Pancreas (tissue), 10 donors: ENCODE data around the gene RAB38. TPM values are rescaled to one million over a fixed set of nuclear protein-coding genes. Genes with fewer than 3 reads are reported as not detected.

Source experiments
- ATAC-seq, 4 donors: fragments of 200-7000 bp; cut with Tn5 transposase; one replicate each; pipeline versions ENCODE4 v1.8.0 to v1.9.1; 2020; ENCODE audit warnings: mild to moderate bottlenecking in 4 of 4, moderate library complexity in 4 of 4
- DNase-seq, 6 donors: peaks; one replicate each; pipeline ENCODE4 v3.0.0-alpha.2; 2020
- FAIRE-seq: peaks from 2 replicates; lab custom pipeline; 2012; peaks lifted over from hg19 to GRCh38; lab: Jason Lieb, UNC
- H3K27ac ChIP-seq, 4 donors: fragments of 200-600 bp; sonication (generic); 1 replicate in 3 of 4; 2 replicates in 1 of 4; pipeline versions ENCODE4 v1.5.0 to v1.8.0; 2020
- H3K27me3 ChIP-seq, 4 donors: fragments of 200-600 bp; one replicate each; pipeline ENCODE4 v1.8.0; 2021
- H3K36me3 ChIP-seq, 3 donors: fragments of 200-600 bp; sonication (generic) in 1 of 3; one replicate each; pipeline versions ENCODE4 v1.5.0 to v1.8.0; 2020 to 2021
- H3K4me1 ChIP-seq, 3 donors: fragments of 200-600 bp; one replicate each; pipeline ENCODE4 v1.8.0; 2021
- H3K4me3 ChIP-seq, 4 donors: fragments of 200-600 bp; sonication (generic) in 2 of 4; one replicate each; pipeline versions ENCODE4 v1.5.0 to v1.8.0; 2020 to 2021
- H3K9me3 ChIP-seq, 4 donors: fragments of 200-600 bp; one replicate each; pipeline ENCODE4 v1.8.0; 2021
- WGBS, 2 donors: extraction: QIAGEN DNeasy Blood & Tissue Kit; methylation state at CpG; one replicate each; pipeline ENCODE4 v1.1.7; 2013; 5-methylcytosine and 5-hydroxymethylcytosine counted together
- intact Hi-C, 3 donors: fragments of 100-400 bp; cut with DNase I; formaldehyde crosslinking; loops; one replicate each; pipeline versions ENCODE4 v1.11.1 to v1.14.2; 2022
- polyA plus RNA-seq, 2 donors: library from polyadenylated mRNA; stranded (reverse); fragments of 200-250 nt; gene quantifications; one replicate each; pipeline ENCODE4 v1.2.3, GENCODE V29; 2013
- total RNA-seq, 6 donors: library from RNA; stranded (reverse); fragmentation: NEBNext Ultra II Directional in 4 of 6; extraction: Animal tissue kit (Norgen Biotek cat#: 25700) in 4 of 6; gene quantifications; one replicate each; pipeline versions ENCODE4 v1.2.1 to v1.2.4, GENCODE V29; 2021 to 2023
- TF ChIP-seq, protein P1 (sequence below), 4 donors: fragments of 200-600 bp; sonication (generic) in 3 of 4; IDR thresholded peaks; one replicate each; pipeline versions ENCODE4 v1.5.0 to v1.8.0; 2021; ENCODE audit warnings: antibody characterized with exemption in 4 of 4
- donor health status: healthy with polysubstance abuse.
- donor health status: DM: no; HTN: no; CAD: no; lungs with moderate emphysema.
- donor health status: DM: no; HTN: no; CAD: no.
- donor health status: control.
- donor health status: control.
- donor health status: Bipolar disorder and iron deficiency.
- donor health status: DM: yes; HTN: yes; CAD: no.
- donor health status: DM: no; HTN: no; CAD: no.
- donor health status: DM: no; HTN: no; CAD: no.
- donor health status: DM: yes; HTN: yes; CAD: no.

RAB38 gene
- total and polyA plus RNA-seq, 8 donors = 0.65 to 1.9 (median 1.2) TPM

DNA sequence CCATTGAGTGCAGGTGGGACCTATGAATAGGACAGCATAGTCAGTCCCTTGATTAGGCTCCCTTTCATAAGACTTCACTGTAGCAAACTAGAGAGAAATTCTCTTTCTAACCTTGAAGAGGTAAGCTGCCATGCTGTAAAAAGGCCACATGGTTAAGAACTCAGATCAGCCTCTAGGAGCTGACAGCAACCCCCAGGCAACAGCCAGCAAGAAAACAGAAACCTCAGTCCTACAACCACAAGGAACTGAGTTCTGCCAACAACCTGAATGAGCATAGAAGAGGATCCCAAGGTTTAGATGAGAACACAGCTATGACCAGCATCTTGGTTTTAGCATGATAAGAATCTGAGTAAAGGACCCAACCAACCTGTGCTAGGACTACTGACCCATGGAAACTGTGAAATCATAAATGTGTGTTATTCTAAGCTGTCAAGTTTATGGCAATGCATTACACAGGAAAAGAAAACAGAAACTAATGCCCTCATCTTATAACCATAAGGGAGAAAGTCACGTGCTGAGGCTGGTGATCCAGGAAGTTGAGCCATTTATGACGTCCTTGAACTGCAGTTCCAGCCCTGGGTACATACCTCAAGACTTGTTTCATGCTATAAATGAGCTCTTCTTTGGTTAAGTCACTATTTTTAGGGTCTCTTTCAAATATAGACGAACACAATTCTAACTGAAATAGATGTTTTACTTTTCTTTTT, 43.3 kb downstream of the RAB38 start:
- Histone ChIP-seq H3K27ac (no peak overlapping the region), H3K9me3 (no peaks in the 10 kb centered on the region), H3K36me3 (no peaks in the 10 kb centered on the region), H3K4me3 (no peak overlapping the region), H3K27me3 (no peaks in the 10 kb centered on the region), H3K4me1 (no peaks in the 10 kb centered on the region)
- FAIRE-seq (no peak), ATAC-seq (no peak), DNase-seq (no peak)
- WGBS, 2 donors = 82 to 84% methylated on average over 3 of the region's 3 CpGs
- TF ChIP-seq, protein P1, sequence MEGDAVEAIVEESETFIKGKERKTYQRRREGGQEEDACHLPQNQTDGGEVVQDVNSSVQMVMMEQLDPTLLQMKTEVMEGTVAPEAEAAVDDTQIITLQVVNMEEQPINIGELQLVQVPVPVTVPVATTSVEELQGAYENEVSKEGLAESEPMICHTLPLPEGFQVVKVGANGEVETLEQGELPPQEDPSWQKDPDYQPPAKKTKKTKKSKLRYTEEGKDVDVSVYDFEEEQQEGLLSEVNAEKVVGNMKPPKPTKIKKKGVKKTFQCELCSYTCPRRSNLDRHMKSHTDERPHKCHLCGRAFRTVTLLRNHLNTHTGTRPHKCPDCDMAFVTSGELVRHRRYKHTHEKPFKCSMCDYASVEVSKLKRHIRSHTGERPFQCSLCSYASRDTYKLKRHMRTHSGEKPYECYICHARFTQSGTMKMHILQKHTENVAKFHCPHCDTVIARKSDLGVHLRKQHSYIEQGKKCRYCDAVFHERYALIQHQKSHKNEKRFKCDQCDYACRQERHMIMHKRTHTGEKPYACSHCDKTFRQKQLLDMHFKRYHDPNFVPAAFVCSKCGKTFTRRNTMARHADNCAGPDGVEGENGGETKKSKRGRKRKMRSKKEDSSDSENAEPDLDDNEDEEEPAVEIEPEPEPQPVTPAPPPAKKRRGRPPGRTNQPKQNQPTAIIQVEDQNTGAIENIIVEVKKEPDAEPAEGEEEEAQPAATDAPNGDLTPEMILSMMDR (IDR thresholded peaks at IDR 0.05) = no peak
- intact Hi-C loops = no loop called here

DNA sequence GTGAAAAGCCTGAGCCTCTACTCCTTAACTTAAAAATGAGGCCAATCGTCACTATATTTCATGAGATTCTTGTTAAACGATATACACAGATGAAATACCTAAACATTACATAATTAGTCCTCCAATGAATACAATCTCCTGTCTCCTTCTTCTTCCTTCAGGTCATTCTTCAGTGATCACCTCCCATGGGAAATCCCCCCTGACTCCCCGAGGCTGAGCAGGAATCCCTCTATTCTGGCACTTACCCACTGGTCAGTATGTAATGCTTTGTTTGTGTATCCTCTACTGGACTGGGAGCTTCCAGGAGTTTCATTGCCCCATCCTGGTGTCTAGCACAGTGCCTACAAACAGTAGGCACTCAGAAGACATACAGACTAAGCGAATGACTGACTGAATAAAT, 52.3 kb downstream of the RAB38 start:
- 86 to 87% methylated on average over 4 of the region's 4 CpGs for WGBS, 2 donors
- no peak for FAIRE-seq
- Histone ChIP-seq H3K27me3 (no peaks in the 10 kb centered on the region), H3K4me1 (no peaks in the 10 kb centered on the region), H3K4me3 (no peak overlapping the region), H3K27ac (no peak overlapping the region), H3K9me3 (no peaks in the 10 kb centered on the region), H3K36me3 (no peaks in the 10 kb centered on the region)
- DNase-seq = no peak
- intact Hi-C loops = no loop called here
- TF ChIP-seq, protein P1 (IDR thresholded peaks at IDR 0.05) = no peak
- no peak for ATAC-seq

DNA sequence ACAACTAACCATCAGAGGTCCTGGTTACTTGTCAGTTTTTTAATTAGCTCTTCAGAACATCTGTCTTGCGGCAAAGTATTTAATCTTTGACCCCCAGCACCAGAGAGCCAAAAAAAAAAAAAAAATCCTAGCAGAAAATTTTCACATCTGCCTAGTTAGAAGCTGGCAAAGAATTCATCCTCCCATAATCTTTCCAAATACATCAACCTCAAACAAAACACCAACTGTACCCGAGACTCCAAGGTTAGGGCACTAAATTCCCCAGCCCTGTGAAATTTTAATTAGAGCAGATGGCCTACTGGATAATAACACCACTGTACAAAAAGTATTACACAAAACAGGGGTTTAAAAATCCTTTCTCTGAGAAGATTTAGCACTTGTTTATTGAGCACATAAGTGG, 55.7 kb downstream of the RAB38 start:
- Histone ChIP-seq H3K9me3 (no peaks in the 10 kb centered on the region), H3K27ac (no peak overlapping the region), H3K4me3 (no peak overlapping the region), H3K4me1 (no peaks in the 10 kb centered on the region), H3K36me3 (no peaks in the 10 kb centered on the region), H3K27me3 (no peaks in the 10 kb centered on the region)
- FAIRE-seq = no peak
- ATAC-seq = no peak
- 27 to 33% methylated on average over 2 of the region's 2 CpGs for WGBS, 2 donors
- TF ChIP-seq, protein P1 (IDR thresholded peaks at IDR 0.05) = no peak
- intact Hi-C loops = no loop called here
- DNase-seq = no peak

DNA sequence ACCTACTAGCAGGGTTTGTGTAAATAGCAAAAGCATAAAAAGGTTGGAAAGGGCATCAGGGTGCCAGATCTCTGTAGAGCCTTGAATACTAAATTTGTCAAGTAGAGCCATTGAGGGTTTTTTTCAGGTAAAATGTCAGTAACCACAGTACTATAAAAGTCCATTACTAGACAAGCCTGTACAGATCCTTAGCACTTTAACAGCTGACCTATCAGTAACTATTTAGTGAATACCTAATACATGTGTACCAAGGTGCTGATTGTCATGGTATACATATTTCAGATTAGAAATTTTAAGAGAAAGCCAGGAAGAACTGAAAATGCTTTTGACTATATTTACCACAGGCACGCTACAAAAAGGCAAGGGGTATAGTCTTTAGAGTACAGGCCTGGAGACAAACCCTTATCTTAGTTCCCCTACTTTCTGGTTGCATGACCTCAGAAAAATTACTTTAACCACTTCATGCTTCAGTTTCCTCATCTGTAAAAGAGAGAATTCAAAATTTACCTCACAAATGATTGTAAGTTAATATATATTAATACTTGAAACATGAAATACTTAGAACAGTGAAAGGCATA, 57.9 kb downstream of the RAB38 start:
- H3K4me3 ChIP-seq = no peak overlapping the region
- no peaks in the 10 kb centered on the region for H3K36me3 ChIP-seq
- no peak for DNase-seq
- TF ChIP-seq, protein P1 (IDR thresholded peaks at IDR 0.05) = no peak
- no peak for FAIRE-seq
- no peaks in the 10 kb centered on the region for H3K9me3 ChIP-seq
- 93 to 97% methylated on average over 1 of the region's 1 CpG for WGBS, 2 donors
- H3K27ac ChIP-seq = no peak overlapping the region
- ATAC-seq = no peak
- H3K27me3 ChIP-seq = no peaks in the 10 kb centered on the region
- intact Hi-C loops = no loop called here
- H3K4me1 ChIP-seq = no peaks in the 10 kb centered on the region
